OCI-M2 (cell line): Measurements from ENCODE around the gene SMIM41.

Experiments
- DNase-seq: peaks from one replicate; lab custom pipeline; 2025; ENCODE audit not compliant: unreplicated experiment; lab: John Stamatoyannopoulos, UW

Gene SMIM41

DNA sequence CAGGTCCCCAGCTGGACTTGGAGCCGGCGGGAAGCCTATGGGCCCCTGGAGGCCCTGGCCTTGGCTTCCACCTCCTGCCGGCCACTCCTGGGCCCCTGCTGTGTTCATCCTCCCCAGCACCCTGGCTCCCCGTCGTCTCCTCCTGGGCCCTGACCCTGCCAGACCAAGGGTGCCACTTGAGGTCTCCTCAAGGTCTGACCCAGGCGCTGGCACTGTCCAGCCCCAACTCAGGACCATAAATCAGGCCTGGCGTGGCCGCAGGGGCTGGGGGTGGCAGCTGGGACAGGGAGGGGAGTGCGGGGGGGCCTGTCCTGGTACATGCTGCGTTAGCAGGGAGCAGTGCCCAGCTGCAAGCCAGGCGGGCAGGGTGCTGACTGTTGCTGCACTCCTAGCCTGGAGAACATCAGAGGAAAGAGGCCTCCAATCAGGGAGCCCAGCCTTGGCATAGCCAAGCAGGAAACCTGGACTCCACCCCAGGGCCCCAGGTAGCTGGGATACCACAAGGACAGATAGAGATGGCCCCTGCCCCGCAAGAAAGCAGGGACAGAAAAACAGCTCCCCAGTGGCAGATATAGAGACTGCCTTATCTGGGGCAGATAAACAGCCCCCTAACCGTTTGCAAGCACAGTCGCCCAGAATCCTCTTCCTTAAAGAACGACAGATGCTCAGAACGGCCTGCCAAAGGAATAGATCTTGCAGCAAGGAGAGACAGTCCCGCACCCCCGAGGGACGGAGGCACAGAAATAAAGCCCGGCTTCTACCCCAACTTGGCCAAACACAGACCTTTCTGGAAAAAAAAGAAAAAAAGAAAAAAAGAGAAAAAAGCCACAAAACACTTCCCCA lies 16.2 kb upstream of the SMIM41 start:
- no peak for DNase-seq

DNA sequence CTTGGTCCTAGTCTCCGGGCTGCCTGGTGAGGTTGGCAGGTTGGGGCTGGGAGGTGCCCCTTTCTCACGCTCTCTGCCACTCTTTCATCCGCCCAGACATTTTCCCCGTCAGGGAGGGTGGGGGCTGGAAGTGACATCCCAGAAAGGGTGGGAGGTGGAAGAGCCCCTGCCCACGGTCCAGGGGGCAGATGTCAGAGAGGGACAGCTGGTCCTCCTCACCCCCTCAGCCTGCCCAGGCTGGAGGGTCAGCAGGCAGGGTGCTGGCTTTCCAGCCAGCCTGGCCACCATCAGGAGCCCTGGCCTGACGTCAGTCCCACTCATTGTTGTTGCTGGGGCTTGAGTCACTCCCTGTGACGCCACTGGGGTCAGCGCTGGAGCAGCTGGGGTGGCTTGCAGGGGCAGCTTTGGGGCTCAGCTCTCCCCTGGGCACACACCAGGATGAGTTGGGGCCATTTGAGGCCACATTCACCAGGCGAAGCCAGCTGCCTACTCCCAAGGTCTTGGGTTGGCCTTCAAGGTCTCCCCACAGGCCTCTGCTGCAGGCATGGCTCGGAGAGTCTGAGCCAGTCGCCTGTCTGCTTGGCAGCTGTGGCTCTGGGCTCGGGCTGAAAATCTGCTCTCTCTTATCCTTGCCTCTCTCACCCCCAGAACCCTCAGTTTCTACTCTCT lies 15.4 kb upstream of the SMIM41 start:
- no peak for DNase-seq

DNA sequence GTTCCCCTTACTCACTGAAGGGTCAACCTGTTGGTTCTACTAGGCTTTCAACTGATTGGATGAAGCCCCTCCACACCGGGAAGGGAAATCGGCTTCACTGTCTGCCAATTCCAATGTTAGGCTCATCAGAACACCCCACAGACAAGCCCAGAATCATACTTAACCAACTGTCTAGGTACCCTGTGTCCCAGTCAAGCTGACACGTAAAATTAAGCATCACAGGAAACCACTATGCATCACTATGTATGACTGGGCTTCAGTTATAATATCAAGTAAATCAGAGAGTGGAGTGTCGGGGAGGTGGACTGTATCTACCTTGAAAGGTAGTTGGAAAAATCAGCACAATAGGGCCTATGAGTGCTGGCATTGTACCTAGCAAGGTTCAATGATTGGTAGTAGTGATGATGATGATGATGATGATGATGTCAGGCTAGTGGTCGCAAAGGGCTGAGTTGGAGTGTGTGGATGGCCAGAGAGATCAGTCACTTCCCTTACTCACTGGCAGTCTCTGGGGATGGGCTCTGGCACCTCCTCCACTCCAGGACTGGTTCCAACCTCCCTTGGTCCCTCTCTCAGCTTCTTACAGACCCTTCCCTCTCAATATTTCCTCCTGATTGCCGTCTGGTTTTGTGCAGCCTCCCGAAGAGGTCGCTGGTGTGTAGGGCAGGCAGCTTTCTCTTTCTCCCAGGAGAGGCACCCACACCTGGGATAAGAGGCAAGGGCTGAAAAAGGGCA lies 13.0 kb upstream of the SMIM41 start:
- no peak for DNase-seq

DNA sequence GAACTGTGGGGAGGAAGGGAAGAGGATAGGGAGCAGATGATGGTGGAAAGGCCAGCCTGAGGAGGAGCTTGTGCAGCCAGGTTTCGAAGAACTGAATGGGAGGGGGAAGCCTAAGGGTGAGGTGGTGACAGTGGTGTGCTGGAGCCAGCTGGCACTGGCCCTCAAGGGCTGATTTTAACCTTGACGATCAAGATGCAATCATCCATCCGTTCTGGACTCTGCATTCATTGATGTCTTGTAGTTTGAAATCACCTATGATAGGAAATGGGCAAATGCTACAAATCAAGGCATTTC lies 12.5 kb upstream of the SMIM41 start:
- DNase-seq: no peak

DNA sequence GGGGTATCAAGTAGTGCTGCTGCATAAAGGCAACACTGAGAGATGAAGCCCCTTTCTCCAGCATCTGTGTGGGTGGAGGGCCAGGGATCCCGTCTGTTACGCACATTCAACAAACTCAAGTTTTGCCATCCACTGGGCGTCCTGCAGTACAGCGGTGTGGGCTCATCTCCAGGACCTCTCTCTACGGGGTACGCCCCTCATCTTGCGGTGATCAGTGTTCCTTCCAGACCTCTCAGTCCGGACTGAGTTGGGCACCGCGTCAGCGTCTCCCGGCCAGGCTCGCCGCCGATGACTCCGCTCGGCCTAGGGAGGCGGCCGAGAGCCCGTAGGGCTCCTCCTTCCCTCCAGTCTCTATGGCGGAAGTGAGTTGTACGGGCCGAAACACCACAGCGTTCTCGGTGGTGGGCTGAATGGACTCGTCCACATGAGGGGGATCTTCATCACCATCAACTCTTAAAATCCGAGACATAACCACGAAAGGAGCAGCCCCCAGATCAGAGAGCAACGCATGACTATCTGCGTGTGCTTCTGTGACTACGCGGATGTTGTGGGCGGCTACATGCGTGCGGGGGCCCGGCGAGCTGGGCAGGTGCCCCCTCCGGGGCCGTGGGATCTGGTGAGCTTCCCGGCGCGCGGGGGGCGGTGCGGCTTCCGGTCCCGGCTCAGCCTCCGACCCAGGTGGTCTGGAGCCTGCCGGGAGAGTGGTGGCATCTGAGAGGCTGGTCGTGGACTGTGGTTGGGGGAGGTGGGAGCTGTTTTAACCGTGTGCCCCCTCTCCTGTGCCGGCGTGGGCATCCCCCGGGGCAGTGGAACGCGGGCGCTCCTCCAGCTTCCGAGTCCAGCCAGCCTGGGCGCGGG lies 9.9 kb upstream of the SMIM41 start, which contains the start of gene ATG101:
Gene ATG101, plus strand, starts transcription at position 652 of the 858 bp plus-strand sequence. CDS start 3,673 bp downstream, outside the sequence.
- DNase-seq: peak; percentile 78

DNA sequence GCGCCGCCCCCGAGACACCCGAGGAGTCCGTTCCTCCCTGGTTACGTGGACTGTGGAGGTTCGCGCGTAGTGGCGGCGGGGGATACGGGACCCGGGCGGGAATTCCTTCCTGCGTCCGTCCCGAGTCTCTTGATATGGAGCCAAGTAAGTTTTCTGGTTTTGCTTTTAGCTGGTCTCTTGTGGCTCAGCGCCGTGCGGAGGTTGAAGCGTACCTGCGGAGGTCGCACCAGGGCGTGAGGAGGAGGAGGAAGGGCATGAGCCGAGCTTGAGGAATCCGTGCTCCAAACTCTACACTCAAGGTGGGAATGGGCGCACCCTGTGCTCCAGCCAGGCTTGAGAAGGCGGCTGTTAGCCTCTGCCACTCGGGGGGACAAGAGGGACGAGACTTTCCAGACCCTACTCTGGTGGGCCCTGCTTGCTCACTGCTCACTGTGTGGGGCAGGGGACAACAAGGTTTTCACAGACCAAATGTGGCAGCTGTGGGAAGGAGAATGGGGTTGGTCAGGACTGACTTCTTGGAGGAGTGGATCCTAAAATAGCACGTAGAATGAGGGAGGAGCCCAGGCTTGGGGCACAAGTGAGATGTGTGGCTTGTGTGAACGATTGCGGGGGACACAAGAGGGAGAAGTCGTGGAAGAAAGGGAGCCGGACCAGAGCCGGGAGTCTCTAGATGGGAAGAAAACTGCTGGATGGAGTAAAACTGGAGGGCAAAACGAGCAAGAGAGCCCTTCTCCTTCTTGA lies 9.1 kb upstream of the SMIM41 start:
- DNase-seq: no peak

DNA sequence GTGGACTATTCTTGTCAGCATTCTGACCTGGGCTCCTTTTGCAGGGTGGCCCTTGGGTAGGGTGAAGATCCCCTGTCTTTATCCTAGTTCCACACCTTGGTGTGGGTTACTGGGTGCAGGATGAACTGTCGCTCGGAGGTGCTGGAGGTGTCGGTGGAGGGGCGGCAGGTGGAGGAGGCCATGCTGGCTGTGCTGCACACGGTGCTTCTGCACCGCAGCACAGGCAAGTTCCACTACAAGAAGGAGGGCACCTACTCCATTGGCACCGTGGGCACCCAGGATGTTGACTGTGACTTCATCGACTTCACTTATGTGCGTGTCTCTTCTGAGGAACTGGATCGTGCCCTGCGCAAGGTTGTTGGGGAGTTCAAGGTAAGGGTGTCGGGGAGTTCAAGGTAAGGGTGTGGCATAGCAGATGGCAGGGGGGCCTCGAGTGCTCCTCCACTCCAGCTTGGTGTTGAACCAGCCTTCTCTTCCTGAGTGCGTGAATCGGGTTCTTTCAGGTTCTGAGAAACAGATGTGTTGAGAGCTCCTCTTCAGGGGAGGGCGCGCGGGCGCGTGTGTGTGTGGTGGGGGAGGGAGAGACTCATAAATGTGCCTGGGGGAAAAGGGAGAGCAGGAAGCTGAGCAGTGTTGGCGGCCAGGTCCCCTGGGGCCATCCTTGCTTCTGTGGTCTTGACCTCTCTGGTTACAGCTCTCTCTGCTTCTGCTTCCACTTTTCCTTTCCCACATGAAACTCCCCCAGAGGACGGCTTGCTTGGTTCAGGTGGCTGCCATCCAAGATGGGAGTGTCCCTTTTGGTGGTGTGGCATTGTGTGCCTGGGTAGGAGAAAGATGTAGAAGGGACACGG lies 5.7 kb upstream of the SMIM41 start:
- no peak for DNase-seq

DNA sequence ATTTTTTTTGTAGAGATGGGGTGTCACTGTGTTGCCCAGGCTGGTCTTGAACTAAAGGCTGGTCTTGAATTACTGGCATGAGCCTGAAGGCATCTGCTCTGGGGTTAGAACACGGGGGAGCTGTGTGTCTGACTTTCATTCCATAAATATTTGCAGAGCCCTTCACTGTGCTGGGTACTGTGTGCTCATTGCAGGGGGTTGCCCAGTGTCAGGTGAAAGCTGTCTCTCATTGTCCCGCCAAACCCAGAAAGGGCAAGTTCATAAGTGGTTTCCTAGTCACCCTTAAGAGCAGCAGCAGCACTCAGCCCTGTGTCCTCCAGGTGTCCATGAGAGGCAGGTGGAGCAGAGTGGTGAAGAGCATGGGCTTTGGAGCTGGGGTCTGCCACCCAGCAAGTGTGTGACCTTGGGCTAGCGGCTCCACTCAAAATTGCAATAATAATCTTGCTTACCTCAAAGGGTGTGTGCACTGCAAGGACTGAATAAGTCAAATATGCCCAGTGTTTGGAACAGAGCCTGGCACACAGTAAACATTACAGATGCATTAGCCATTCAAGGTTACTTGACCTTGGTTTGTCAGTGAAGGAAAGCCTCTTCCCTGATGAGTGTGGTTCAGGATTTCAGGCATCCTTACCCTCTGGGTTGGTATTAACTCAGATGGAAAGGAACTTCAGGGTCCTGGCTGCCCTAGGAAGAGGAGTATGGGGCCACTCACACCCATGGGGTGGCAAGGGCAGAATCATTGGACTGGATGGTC lies 4.4 kb upstream of the SMIM41 start:
- DNase-seq: no peak

DNA sequence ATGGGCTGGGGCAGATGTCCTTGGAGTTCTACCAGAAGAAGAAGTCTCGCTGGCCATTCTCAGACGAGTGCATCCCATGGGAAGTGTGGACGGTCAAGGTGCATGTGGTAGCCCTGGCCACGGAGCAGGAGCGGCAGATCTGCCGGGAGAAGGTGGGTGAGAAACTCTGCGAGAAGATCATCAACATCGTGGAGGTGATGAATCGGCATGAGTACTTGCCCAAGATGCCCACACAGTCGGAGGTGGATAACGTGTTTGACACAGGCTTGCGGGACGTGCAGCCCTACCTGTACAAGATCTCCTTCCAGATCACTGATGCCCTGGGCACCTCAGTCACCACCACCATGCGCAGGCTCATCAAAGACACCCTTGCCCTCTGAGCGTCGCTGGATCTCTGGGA lies 2.7 kb upstream of the SMIM41 start:
- no peak for DNase-seq

DNA sequence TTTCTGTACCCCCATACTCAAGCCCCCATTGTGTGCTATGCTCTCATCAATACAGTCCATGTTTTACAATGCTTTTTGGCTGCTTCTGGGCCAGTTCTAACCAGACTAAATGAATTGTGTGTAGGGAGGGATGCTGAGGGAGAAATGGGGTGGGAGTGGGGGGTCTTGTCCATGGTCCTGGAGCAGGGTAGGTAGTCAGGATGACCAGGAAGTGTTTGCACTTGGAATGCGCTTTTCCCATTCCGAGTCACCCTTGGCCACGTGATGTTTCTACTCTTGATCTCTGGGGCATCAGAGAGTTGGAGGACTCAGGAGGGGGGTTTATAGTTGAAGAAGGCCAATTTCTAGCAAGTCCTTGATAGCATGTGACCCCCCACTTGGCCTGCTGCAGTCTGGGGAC lies 1.2 kb upstream of the SMIM41 start:
- no peak for DNase-seq

DNA sequence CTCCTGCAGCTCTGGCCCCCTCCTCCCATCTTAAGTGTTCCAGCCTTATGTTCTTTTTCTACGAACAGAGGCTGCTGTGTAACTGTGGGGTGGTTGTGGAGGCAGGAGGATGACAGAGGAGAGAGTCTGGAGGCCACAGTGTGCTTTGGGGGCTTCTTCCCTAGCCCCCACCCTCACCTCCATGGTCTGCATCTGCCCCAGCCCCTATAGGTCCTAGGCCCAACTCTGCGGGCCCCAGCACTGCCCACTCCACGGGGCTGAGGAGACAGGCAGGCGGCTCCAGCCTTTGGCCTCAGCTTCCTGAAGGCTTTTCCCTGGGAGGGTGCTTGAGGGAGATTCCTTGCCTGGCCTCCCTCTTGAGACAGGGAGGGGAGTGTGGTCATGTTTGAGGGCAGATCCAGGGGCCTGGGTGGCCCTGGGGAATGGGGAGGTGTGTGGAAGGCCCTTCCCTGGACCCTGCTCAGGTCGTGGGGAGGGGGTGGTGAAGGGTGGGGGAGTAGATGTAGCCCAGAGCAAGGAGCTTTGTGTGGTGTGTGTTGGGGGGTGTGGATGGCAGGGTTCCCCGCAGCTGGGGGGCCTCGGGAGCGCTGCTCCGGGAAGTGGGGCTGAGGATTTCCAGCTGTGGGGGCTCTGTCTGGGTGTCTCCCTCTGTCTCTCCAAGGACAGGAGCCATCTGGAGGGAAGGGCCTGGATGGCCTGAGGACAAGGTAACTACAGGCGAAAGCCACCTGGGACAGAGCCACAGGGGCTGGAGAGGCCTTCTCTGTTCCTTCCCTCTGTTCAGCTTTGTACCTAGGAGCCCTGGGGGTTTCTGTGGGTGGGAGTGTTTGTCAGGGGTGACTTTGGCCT lies 1.1 kb downstream of the SMIM41 start:
- no peak for DNase-seq

DNA sequence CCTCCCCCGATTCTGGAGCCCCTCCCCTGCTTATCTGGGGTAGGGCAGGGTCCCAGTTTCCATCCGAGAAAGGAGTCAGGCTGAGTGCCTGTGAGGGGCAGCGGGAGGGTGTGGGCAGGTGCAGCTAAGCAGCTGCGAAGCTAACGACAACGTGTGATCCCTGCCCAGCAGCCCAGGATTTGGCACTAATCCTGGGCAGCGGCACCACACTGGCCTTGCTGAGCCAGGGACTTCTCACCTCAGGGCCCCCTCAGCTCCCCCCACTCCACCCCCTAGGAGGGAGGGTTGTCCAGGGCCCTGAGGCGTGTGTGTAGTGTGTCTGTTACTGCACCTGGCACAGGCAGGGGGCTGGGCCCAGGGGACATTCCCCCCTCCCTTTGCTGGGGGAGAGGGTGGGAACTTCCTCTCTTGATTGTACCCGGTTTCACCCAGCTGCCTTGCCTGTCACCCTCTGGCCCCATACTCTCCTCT lies 1.8 kb downstream of the SMIM41 start:
- no peak for DNase-seq

DNA sequence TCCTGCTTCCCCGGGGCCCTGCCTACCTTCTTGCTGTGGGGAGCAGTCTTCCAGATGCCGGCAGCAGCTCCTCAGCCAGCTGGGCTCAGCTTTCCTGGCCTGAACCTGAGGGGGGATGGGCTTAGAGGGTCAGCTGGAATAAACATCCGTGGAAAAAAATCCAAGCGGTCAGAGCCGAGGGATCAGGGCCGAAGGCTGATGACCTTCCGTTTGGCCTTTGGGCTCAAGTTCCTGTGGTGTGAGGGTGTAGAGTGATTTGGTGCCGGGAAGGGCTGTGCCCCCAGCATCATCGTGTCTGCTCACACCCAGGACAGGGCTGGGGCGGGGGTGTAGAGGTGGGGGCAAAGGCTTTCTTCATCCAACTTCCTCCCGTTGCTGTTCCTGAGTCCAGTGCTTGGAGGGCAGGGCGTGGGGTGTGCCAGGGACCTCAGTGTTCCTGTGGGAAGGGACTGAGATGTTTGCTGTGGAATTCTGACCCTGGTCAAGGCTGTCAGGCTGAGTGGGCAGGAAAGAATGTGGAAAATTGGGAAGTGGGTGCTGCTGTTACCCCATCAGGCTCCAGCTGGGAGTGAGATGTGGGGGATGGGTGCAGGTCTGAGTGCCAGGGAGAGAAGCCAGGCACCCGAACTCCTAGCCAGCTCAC lies 2.6 kb downstream of the SMIM41 start:
- no peak for DNase-seq

DNA sequence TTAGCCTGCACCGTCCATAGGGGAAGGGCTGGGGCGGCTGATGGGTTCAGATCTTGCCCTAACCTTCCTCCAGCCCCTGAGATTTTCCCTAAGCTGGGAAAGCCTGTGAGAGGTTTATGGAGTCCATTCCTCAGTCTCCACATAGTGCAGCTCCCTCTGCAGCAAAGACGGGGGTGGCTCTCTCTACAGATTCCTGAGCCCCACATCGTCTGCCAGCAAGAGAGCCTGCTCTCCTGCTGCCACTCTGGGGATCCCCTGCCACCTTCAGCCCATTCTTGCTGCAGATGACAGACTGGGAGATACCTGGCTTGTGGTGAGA lies 3.1 kb downstream of the SMIM41 start:
- no peak for DNase-seq

DNA sequence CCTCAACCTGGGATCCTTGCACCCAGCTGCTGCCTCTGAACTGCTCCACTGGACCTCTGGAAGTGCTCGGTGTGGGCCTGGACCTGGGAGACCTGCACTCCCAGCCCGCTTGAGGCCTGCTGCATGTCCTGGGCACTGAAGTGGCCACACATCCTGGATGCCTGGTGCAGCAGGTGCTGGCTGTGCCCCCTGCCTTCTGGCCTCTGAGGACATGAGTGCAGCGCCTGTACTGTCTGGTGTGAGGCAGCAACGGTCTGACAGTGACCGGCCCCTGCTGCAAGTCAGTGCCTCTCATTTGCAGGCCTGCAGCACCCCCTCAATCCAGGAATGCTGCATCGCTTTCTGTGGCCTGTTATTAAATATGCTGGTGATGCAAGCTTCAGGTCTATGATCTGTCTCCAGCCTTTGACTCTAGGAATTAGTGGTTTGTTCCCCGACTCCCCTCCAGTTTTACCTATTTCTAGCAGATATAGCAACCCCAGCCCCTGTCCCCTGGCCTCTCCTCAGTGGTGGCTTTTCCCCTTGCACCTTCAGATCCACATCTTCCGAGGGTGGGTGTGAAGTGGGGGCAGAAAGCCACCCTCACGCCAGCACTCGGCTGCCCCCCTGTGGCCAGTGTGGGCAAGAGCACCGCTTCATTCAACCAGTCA lies 3.6 kb downstream of the SMIM41 start:
- DNase-seq: no peak

DNA sequence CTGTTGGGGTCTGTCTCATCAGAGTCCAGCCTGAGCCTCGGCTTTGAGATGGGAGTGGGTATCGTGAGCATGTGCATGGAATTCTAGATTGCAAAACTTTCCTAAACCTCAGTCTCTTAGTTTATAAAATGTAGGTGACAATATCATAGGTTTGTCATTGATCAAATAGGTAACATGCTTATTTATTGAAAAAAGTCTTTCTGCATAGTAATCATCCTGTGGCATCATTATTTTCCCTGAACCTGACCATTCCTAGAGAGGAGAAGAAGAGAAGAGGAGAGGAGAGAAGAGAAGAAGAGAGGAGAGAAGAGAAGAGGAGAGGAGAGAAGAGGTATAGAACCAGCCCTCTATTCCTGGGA lies 4.1 kb downstream of the SMIM41 start:
- no peak for DNase-seq
